ENCODE results near the gene PHF19.

DNA sequence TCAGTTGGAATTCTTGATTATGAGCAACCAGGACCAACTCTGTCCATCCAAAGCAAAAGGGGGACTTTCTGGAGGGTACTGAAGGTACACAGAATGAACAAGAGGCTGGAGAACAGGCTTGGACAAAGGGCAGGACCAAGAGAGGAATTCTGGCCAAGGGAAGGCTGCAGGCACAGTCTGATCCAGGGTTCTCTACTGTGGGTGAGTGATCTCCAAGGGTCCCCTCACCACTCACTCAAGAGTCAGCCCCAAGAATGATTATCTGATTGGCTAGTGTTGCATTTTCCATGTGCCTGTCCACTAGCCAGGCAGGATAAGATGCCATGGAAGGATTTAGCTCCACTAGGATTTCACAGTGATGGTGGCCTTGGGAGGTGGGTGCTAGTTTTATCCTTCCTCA, 11.6 kb upstream of the PHF19 start:
- TF ChIP-seq SUZ12 (IDR thresholded peaks at IDR 0.05) (no peak), PKNOX1 (IDR thresholded peaks at IDR 0.05) (no peak), ZNF384 (IDR thresholded peaks at IDR 0.05) (no peak), NFRKB (IDR thresholded peaks at IDR 0.05) (no peak), FOXM1 (IDR thresholded peaks at IDR 0.05; ENCODE audit: borderline replicate concordance) (no peak), FOXA1 (IDR thresholded peaks at IDR 0.05) (no peak), HDGF (IDR thresholded peaks at IDR 0.05; ENCODE audit: borderline replicate concordance) (no peak)

All from HEK293T (cell line).